Smooth muscle cell (in vitro differentiated cells): Measurements from ENCODE around the gene SCAMP5. TPM values are rescaled to one million over a fixed set of nuclear protein-coding genes. Genes with fewer than 3 reads are reported as not detected.

ENCODE experiments used
- DNase-seq: peaks from one replicate; lab custom pipeline; 2025; ENCODE audit not compliant: unreplicated experiment; lab: John Stamatoyannopoulos, UW
- H2AFZ ChIP-seq: fragments of 200-600 bp; sonication (generic); 2 replicates; pipeline ENCODE4 v1.6.0; 2016; ENCODE audit warnings: antibody characterized with exemption, low read depth, mild to moderate bottlenecking
- H3F3A ChIP-seq: fragments of 200-600 bp; sonication (generic); 2 replicates; pipeline ENCODE4 v1.6.0; 2017; ENCODE audit warnings: antibody characterized with exemption, low read depth
- H3K27ac ChIP-seq: fragments of 200-600 bp; sonication (generic); 2 replicates; pipeline ENCODE4 v1.5.1; 2016; ENCODE audit warnings: low read depth, mild to moderate bottlenecking
- H3K27me3 ChIP-seq: fragments of 200-600 bp; sonication (generic); 2 replicates; pipeline ENCODE4 v1.6.1; 2016; ENCODE audit warnings: low read depth, mild to moderate bottlenecking
- H3K36me3 ChIP-seq: fragments of 200-600 bp; sonication (generic); 2 replicates; pipeline ENCODE4 v1.5.1; 2016; ENCODE audit warnings: low read depth
- H3K4me1 ChIP-seq: fragments of 200-600 bp; sonication (generic); 2 replicates; pipeline ENCODE4 v1.5.1; 2016; ENCODE audit warnings: low read depth
- H3K4me2 ChIP-seq: fragments of 200-600 bp; sonication (generic); 2 replicates; pipeline ENCODE4 v1.6.0; 2016; ENCODE audit warnings: mild to moderate bottlenecking
- H3K4me3 ChIP-seq: fragments of 200-600 bp; sonication (generic); 2 replicates; pipeline ENCODE4 v1.5.1; 2016; ENCODE audit warnings: mild to moderate bottlenecking
- H3K79me2 ChIP-seq: fragments of 200-600 bp; sonication (generic); 2 replicates; pipeline ENCODE4 v1.6.0; 2016; ENCODE audit warnings: low read depth, mild to moderate bottlenecking
- H3K9ac ChIP-seq: fragments of 200-600 bp; sonication (generic); 2 replicates; pipeline ENCODE4 v1.6.0; 2016; ENCODE audit warnings: low read depth
- H3K9me3 ChIP-seq: fragments of 200-600 bp; sonication (generic); replicated peaks from 2 replicates; pipeline ENCODE4 v1.5.1; 2016; ENCODE audit warnings: low read depth
- H4K20me1 ChIP-seq: fragments of 200-600 bp; sonication (generic); 2 replicates; pipeline ENCODE4 v1.6.0; 2016; ENCODE audit warnings: low read depth
- CTCF ChIP-seq: fragments of 200-600 bp; sonication (generic); IDR thresholded peaks from 2 replicates; pipeline ENCODE4 v1.5.1; 2017; ENCODE audit warnings: borderline replicate concordance, mild to moderate bottlenecking, antibody characterized with exemption; ENCODE audit not compliant: insufficient read depth, poor library complexity, severe bottlenecking
- WGBS: methylation state at CpG from one replicate; pipeline ENCODE4 v1.1.7; 2016; ENCODE audit warnings: low lambda C conversion rate; 5-methylcytosine and 5-hydroxymethylcytosine counted together
- polyA plus RNA-seq: library from polyadenylated mRNA; unstranded; fragments of >200 nt; fragmentation: Nextera tagmentation; extraction: Ambion mirVana; gene quantifications from 2 replicates; pipeline ENCODE4 v1.2.1, GENCODE V29; 2016
- total RNA-seq: library from RNA; depleted of rRNA; stranded (reverse); fragments of >200 nt; gene quantifications from 2 replicates; pipeline ENCODE4 v1.2.3, GENCODE V29; 2014

SCAMP5 gene
- total and polyA plus RNA-seq, 2 experiments from 2014 or later = 6.6 to 18.1 TPM

- peak; percentile 89 for DNase-seq
- Histone ChIP-seq H3K4me3 (no peak overlapping the region), H3K4me1 (peaks cover 14% of the 10 kb centered on the region), H3K79me2 (no peaks in the 10 kb centered on the region), H3K36me3 (no peaks in the 10 kb centered on the region), H3K4me2 (peak overlapping the region; percentile 55), H3K27ac (peak overlapping the region; percentile 77), H3K27me3 (no peaks in the 10 kb centered on the region), H2AFZ (no peak overlapping the region), H3K9me3 (no peaks in the 10 kb centered on the region), H3K9ac (no peak overlapping the region), H3F3A (peaks cover 10% of the 10 kb centered on the region), H4K20me1 (no peaks in the 10 kb centered on the region)
- peak; percentile 29 for TF ChIP-seq CTCF
- WGBS = 24% methylated on average over 19 of the region's 20 CpGs
Observed at GRCh38 chr15:75043509-75044257, 48.3 kb downstream of the SCAMP5 start.

- Histone ChIP-seq H3F3A (peaks cover 10% of the 10 kb centered on the region), H3K4me3 (no peak overlapping the region), H3K4me1 (peaks cover 14% of the 10 kb centered on the region), H2AFZ (no peak overlapping the region), H3K27me3 (no peaks in the 10 kb centered on the region), H3K9ac (no peak overlapping the region), H3K9me3 (no peaks in the 10 kb centered on the region), H3K4me2 (peak overlapping the region; percentile 55), H3K27ac (peak overlapping the region; percentile 77), H3K79me2 (no peaks in the 10 kb centered on the region), H4K20me1 (no peaks in the 10 kb centered on the region), H3K36me3 (no peaks in the 10 kb centered on the region)
- DNase-seq = no peak
- 94% methylated on average over 14 of the region's 14 CpGs for WGBS
- no peak for TF ChIP-seq CTCF
Observed at GRCh38 chr15:75044258-75044878, 49.0 kb downstream of the SCAMP5 start.

GRCh38 chr15:75045332-75046015, 50.1 kb downstream of the SCAMP5 start:
- H3K4me3 ChIP-seq = no peak overlapping the region
- no peak for DNase-seq
- no peaks in the 10 kb centered on the region for H3K9me3 ChIP-seq
- H3K27ac ChIP-seq = no peak overlapping the region
- WGBS = 95% methylated on average over 6 of the region's 6 CpGs
- no peaks in the 10 kb centered on the region for H3K27me3 ChIP-seq
- H3K9ac ChIP-seq = no peak overlapping the region
- H3K4me2 ChIP-seq = no peak overlapping the region
- H4K20me1 ChIP-seq = no peaks in the 10 kb centered on the region
- H3F3A ChIP-seq = peaks cover 10% of the 10 kb centered on the region
- no peaks in the 10 kb centered on the region for H3K79me2 ChIP-seq
- H2AFZ ChIP-seq = no peak overlapping the region
- no peak for TF ChIP-seq CTCF
- H3K36me3 ChIP-seq = no peaks in the 10 kb centered on the region
- peaks cover 14% of the 10 kb centered on the region for H3K4me1 ChIP-seq
